Mucosa of gallbladder (tissue), 1 donor: ENCODE measurements around the gene TTC36. TPM values are rescaled to one million over a fixed set of nuclear protein-coding genes. Genes with fewer than 3 reads are reported as not detected.

ENCODE experiments used
- total RNA-seq: library from RNA; stranded (reverse); gene quantifications from one replicate; pipeline ENCODE4 v1.2.1, GENCODE V29; 2021
- donor health status: DM: no; HTN: no; CAD: no.

Gene TTC36
- total RNA-seq, 1 donor from 2014 or later, result 1.2 TPM

Other genes starting within 250 kb of the TTC36 start
- 15.7 TPM for gene CD3E, start 222.7 kb upstream of the TTC36 start, total RNA-seq
- gene CD3D, start 184.8 kb upstream of the TTC36 start, total RNA-seq, result 12.4 TPM
- gene CD3G, start 183.1 kb upstream of the TTC36 start, total RNA-seq, result 3.0 TPM
- gene UBE4A, start 167.9 kb upstream of the TTC36 start, total RNA-seq, result 38.0 TPM
- gene ATP5MG, start 125.9 kb upstream of the TTC36 start, total RNA-seq, result 196 TPM
- 61.2 TPM for gene KMT2A, start 91.0 kb upstream of the TTC36 start, total RNA-seq
- 41.5 TPM for gene TMEM25, start 3.7 kb downstream of the TTC36 start, total RNA-seq
- 20.4 TPM for gene IFT46, start 38.5 kb downstream of the TTC36 start, total RNA-seq
- 134 TPM for gene ARCN1, start 44.9 kb downstream of the TTC36 start, total RNA-seq
- 89.6 TPM for gene PHLDB1, start 80.1 kb downstream of the TTC36 start, total RNA-seq
- 23.0 TPM for gene TREH, start 152.2 kb downstream of the TTC36 start, total RNA-seq